GM21723 (cell line): ENCODE data around the gene RIT1.
"Not testable (repeated sequence)": the region's sequence is repeated elsewhere in the genome, so short reads cannot be mapped to it uniquely, and the experiment has no call there.

Experiments
- ATAC-seq: cut with Tn5 transposase; IDR thresholded peaks from one replicate; pipeline ENCODE4 v1.9.1; 2021; ENCODE audit warnings: mild to moderate bottlenecking, moderate library complexity; ENCODE audit not compliant: unreplicated experiment

Gene RIT1

GRCh38 chr1:155895617-155896016 is 15.5 kb downstream of the RIT1 start:
- ATAC-seq: not testable (repeated sequence)

GRCh38 chr1:155893389-155894142 is 17.6 kb downstream of the RIT1 start:
- ATAC-seq: no peak

GRCh38 chr1:155892796-155893195 is 18.4 kb downstream of the RIT1 start:
- no peak for ATAC-seq

- no peak for ATAC-seq
Measured at GRCh38 chr1:155890251-155890650, 20.9 kb downstream of the RIT1 start.

- no peak for ATAC-seq
Measured at GRCh38 chr1:155889566-155889965, 21.6 kb downstream of the RIT1 start.

GRCh38 chr1:155888481-155888880 is 22.7 kb downstream of the RIT1 start:
- ATAC-seq: no peak

GRCh38 chr1:155884982-155885381 is 26.2 kb downstream of the RIT1 start:
- ATAC-seq: no peak

GRCh38 chr1:155884031-155884960 is 26.9 kb downstream of the RIT1 start:
- ATAC-seq: no peak

GRCh38 chr1:155882766-155883165 is 28.4 kb downstream of the RIT1 start:
- ATAC-seq: no peak

GRCh38 chr1:155882235-155882634 is 28.9 kb downstream of the RIT1 start:
- ATAC-seq: no peak

GRCh38 chr1:155880950-155881349 is 30.2 kb downstream of the RIT1 start:
- ATAC-seq: no peak

- no peak for ATAC-seq
Measured at GRCh38 chr1:155880251-155880650, 30.9 kb downstream of the RIT1 start.

- no peak for ATAC-seq
Measured at GRCh38 chr1:155877945-155878344, 33.2 kb downstream of the RIT1 start.

- ATAC-seq: no peak
Measured at GRCh38 chr1:155873860-155874259, 37.3 kb downstream of the RIT1 start.

- ATAC-seq: no peak
Measured at GRCh38 chr1:155872527-155872926, 38.6 kb downstream of the RIT1 start.

- no peak for ATAC-seq
Measured at GRCh38 chr1:155871390-155871789, 39.8 kb downstream of the RIT1 start.

GRCh38 chr1:155867766-155868165 is 43.4 kb downstream of the RIT1 start:
- ATAC-seq: no peak

GRCh38 chr1:155864393-155864792 is 46.8 kb downstream of the RIT1 start:
- ATAC-seq: no peak

- ATAC-seq: no peak
Measured at GRCh38 chr1:155861896-155862295, 49.3 kb downstream of the RIT1 start.

- no peak for ATAC-seq
Measured at GRCh38 chr1:155860970-155861510, 50.1 kb downstream of the RIT1 start.
